ES-I3 (cell line): ENCODE data around the gene PDE6A.

Experiments used
- H3K36me3 ChIP-seq: 2 replicates; pipeline ENCODE4 v1.6.1; 2013; ENCODE audit warnings: mild to moderate bottlenecking, low read length, control low read depth, moderate library complexity; ENCODE audit not compliant: insufficient read depth
- H3K4me1 ChIP-seq: 2 replicates; pipeline ENCODE4 v1.6.1; 2013; ENCODE audit warnings: mild to moderate bottlenecking, control low read depth, low read length; ENCODE audit not compliant: insufficient read depth
- H3K9ac ChIP-seq: 2 replicates; pipeline ENCODE4 v1.6.1; 2013; ENCODE audit warnings: low read depth, mild to moderate bottlenecking, low read length, moderate library complexity
- H3K9me3 ChIP-seq: 2 replicates; pipeline ENCODE4 v1.6.1; 2013; ENCODE audit warnings: mild to moderate bottlenecking, low read length, moderate library complexity; ENCODE audit not compliant: control insufficient read depth, insufficient read depth

PDE6A gene

DNA sequence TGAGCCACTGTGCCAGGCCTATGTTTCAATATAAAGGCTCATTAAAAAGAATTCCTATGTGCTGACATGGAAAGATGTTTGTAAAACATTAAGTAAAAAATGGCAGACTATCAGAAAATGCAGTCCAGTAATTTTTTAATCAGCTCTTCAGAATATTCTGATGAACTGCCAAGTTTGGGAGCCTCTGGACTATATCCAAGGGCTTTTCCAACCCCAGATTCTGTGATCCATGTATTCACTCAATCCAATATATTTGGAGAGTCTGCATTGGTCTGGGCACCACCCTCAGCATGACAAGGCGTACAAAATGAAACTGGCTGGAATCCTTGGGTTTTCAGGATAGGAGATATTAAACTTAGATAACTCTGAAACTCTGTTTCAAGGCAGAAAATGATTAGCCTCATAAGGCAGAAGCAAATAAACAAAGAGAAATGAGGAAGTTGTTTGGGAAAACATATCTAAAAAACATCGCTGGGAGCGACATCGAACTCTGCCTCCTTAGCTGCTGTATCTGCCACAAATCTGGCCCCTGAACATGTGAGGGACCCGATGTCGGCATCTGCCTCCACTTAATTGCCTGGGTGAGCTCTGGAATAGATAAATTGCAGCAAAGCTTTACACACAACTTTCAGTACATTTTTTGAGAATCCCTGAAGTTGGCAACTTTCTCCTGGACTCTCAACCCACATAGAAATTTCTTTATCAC is 14.4 kb downstream of the PDE6A start:
- no peaks in the 10 kb centered on the region for H3K9me3 ChIP-seq
- no peak overlapping the region for H3K9ac ChIP-seq
- no peaks in the 10 kb centered on the region for H3K4me1 ChIP-seq
- H3K36me3 ChIP-seq = no peaks in the 10 kb centered on the region

DNA sequence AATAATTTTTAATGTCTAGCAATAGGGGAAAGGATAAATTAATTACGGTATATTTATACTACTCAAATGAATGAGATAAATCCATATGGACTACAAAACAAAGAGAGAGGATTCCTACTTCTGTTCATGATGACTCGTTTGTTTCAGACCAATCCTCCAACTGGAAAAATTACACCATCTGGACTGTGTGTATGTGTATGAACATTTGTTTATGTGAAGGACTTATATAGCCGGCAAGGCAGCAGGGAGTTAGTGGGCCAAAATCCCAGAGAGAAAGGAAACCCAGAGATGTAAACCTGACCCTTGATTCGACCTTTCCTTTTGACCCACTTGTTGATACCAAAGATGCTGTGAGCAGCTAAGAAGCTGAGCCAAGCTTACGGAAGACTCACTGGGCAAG is 20.1 kb downstream of the PDE6A start:
- Histone ChIP-seq H3K9ac (no peak overlapping the region), H3K4me1 (0 out of 2 replicates have a peak, but pooled peaks cover 3% of the 10 kb centered on the region), H3K9me3 (no peaks in the 10 kb centered on the region), H3K36me3 (no peaks in the 10 kb centered on the region)

DNA sequence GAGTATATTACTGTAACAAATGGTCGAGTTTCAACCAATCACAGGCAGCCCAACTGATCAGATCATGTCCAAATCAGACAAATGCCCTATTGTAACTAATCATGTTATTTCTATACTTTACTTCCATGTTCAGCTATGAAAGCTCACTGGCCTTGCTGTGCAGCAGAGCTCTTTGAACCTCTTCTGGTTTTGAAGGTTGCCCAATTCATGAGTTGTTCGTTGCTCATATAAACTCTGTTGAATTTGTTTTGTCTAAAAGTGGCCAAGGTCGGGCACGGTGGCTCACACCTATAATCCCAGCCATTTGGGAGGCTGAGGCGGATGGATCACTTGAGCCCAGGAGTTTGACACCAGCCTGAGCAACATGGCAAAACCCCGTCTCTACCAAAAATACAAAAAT is 21.6 kb downstream of the PDE6A start:
- no peaks in the 10 kb centered on the region for H3K36me3 ChIP-seq
- no peaks in the 10 kb centered on the region for H3K9me3 ChIP-seq
- no peak overlapping the region for H3K9ac ChIP-seq
- H3K4me1 ChIP-seq = 0 out of 2 replicates have a peak, but pooled peaks cover 5% of the 10 kb centered on the region

DNA sequence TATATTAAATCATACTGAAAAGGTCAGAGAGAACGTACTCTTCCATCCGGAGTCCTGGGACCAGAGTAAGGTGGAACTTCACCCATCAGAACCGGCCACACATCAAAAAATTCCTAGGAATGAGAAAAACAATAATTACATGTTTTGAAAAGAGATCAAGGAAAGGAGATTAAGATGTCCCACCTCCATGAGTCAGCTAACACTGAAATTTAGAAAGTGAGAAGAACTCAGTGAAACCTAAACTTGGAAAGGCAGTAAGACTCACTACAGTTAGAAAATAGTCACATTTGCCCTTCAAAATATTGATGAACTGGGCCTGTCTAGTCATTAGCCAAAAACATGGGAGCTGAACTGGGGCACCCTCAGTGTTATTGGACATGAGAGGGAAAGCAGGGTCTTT is 23.0 kb downstream of the PDE6A start:
- Histone ChIP-seq H3K9ac (no peak overlapping the region), H3K4me1 (0 out of 2 replicates have a peak, but pooled peaks cover 5% of the 10 kb centered on the region), H3K36me3 (no peaks in the 10 kb centered on the region), H3K9me3 (no peaks in the 10 kb centered on the region)

DNA sequence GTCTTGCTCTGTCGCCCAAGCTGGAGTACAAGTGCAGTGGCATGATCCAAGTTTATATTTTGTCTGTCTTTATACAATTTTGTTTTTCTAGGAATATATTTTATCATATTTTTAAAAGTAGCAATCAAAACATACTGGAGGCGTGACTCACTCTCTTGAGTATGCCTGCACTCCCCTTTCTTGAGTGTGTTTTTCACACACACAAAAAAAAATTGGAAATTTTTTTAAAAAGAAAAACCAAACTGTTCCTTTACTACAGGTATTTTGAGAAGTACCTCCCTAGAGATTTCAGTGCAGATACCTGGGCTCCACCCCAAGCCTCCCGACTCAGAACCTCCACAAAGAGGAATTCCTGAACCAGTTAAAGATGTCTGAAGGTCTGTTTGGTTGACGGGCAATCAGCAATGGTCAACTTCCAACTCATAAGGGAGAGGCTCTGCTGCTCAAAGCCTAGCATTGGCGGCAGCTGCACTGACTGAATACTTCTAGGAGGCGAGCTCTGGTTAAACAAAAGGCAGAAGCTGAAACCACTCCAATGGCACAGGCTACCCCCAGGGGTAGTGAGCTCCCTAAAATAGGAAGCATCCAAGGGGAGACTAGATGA is 27.4 kb downstream of the PDE6A start:
- no peaks in the 10 kb centered on the region for H3K9me3 ChIP-seq
- H3K36me3 ChIP-seq = no peaks in the 10 kb centered on the region
- no peak overlapping the region for H3K9ac ChIP-seq
- 0 out of 2 replicates have a peak, but pooled peaks cover 5% of the 10 kb centered on the region for H3K4me1 ChIP-seq

DNA sequence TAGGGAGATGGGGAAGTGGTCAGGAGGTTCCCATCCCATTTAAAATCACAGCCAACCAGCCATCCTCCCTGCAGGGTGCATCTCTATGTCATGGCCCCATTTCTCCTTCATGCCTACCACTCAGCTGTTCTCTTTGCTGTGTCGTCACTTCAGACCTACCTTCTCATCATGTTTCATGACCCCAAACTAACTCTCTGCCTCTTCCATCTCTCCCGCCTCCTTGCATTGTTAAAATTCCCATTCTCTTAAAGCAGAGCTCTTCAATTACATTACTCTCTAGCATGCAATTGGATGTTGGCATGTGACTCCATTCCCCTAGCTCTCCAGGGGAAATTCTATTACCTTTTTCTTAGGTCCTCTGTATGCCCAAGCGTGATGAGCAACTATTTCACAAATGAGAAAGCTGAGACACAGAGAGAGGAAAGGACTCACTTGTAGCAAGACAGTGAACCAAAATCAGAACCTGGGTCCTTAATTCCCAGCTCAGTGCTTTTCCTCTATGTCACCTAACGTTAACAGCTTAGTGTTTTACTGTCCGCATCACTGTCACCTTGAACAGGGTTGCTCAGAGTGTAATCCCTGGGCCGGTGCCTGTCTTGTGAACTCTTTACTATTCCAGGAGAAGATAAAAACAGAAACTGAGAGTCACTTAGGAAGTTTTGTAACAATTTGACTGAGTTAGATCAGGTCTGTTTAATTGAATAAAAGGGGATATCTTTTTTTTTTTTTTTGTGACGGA is 28.1 kb downstream of the PDE6A start:
- Histone ChIP-seq H3K4me1 (0 out of 2 replicates have a peak, but pooled peaks cover 5% of the 10 kb centered on the region), H3K9me3 (no peaks in the 10 kb centered on the region), H3K9ac (no peak overlapping the region), H3K36me3 (no peaks in the 10 kb centered on the region)

DNA sequence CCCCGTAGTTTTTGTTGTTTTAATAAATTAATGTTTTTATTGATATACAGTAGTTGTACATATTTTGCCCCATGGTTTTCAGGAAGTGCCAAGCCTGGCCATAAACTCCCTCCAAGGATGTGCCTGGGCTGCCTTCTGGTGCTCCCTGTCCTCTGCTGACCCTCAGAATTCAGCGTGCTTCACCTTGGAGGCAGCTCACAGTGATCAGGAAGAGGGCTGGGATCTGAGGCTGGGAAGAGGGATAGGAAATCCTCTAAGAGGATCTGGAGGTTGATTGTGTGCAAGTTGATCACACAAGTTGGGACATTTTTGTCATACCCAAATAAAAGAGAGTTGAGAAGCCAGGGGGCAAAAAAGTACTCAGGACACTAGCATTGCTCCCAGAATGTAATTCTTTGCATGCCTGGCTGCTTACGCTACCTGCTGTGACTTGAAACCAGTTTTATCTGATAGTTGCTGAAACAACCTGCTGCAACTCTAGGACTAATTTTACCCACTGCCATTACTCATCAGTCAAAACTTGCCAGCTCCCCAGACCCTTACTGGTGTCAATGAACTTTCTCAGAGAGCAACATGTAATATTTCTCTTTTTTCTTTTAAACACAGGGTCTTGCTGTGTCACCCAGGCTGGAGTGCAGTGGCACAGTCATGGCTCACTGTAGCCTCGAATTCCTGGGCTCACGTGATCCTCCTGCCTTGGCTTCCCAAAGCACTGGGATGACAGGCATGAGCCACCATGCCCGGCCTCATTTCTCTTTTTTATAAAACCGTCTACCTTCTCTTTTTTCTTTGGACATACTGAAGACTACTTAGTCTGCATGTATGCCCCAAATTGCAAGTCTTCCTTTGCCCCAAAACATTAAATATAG is 29.0 kb downstream of the PDE6A start:
- Histone ChIP-seq H3K4me1 (0 out of 2 replicates have a peak, but pooled peaks cover 5% of the 10 kb centered on the region), H3K9me3 (no peaks in the 10 kb centered on the region), H3K36me3 (no peaks in the 10 kb centered on the region), H3K9ac (no peak overlapping the region)

DNA sequence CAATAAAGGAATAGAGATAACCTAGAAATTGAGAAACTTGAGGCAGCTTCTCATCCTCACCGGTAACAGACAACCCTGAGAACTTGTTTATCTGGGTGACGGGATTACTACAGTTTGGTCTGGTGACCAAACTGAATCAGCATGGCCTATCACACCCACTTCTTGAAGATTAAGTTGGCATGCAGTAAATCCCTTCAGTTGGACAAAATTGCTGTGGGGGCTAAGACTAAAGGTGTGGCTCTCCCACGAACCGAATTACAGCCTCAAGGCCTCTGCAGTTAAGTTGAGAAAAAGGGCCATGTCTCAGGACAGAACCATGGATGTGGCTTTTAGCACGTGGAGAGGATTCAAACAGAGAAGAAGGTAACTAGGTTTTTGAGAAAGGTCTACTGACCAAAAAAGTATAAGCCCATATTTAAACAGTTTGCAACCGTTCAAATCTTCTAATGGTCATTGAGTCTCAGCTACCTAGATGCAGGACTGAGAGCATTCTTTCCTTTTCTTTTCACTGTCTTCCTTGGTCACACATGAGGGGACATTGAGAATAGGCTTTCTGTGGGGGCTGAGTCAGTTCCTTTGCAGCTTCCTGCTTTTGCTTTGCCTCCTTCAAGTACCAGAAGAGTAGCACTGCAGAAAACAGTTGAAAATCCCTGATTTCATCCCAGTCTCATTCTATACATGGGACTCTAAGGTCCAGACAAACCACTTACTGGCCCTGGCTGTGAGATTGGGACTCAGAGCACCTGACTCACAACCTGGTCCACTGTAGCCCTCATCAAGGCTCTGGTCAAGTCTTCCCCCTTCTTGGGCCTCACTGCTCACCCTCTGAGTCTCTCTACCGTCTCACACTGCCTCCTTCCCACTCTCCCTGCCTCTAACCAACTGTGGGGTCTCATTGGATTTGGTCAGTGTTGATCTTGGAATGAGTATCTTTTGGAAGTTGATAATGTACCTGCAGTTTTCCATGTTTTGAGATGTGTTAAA is 30.9 kb downstream of the PDE6A start:
- Histone ChIP-seq H3K9ac (no peak overlapping the region), H3K9me3 (no peaks in the 10 kb centered on the region), H3K36me3 (no peaks in the 10 kb centered on the region), H3K4me1 (no peaks in the 10 kb centered on the region)

DNA sequence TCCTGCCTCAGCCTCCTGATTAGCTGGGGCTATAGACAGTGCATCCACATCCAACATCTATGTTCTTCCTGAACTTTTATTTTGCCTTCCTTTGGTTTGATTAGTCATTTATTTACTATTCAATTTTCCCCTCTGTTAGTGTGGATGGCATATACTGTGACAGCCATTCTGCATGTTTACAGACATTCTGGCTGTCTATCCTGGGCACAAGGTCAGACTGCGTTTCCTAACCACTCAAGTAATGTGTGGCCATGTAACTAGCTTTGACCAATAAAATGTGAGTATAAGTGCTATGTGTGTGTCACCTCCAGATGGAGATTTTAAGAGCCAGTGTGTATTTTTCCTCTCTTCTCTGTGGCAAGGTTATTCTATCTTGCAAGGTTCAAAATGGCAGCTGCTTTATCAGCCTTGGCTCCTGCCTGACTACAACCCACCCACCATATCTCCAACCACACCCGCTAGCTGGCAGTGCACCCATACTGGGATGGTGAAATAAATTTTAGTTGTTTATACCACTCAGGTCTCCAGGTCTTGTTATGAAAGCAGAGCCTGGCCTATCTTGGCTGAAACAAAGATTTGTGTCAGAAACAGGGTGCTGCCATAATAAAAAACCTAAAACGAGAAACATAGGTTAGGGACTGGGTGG is 32.2 kb downstream of the PDE6A start:
- H3K9me3 ChIP-seq = no peaks in the 10 kb centered on the region
- no peak overlapping the region for H3K9ac ChIP-seq
- no peaks in the 10 kb centered on the region for H3K36me3 ChIP-seq

DNA sequence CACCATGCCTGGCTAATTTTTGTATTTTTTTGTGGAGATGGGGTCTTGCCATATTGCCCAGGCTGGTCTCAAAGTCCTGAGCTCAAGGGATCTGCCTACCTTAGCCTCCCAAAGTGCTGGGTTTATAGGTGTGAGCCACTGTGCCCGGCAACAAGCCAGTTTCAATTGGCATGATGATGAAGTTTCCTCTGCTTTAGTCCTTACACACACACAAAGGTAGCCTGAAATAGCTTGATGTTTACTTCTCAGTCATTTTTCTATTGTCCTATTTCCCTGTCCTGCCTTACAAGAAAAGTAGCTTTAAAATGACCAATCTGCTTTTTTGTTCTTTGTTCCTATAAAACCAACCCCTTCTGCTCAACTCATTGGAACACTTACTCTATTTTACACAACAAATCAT is 33.6 kb downstream of the PDE6A start:
- H3K4me1 ChIP-seq = no peaks in the 10 kb centered on the region
- no peak overlapping the region for H3K9ac ChIP-seq
- H3K36me3 ChIP-seq = no peaks in the 10 kb centered on the region
- H3K9me3 ChIP-seq = no peaks in the 10 kb centered on the region

More for the DNA sequence above, 32.2 kb downstream of the PDE6A start:
- H3K4me1 ChIP-seq = no peaks in the 10 kb centered on the region

DNA sequence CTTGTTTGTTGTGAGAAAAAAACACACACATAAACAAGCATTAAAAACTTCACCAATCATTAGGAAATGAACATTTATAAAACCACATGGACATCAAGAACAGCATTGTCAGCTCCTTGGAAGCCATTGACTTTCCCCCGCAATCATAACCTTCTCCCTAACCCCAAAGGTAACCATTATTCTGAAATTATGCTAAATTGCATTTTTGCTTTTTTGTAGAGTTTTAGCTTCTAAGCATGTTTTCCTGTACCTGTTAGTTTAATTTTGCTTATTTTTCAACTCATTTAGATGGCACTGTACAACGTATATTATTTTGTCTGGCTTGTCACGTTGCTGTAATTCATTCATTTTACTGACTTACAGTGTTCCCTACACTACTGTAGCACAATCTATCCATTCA is 36.8 kb downstream of the PDE6A start:
- no peak overlapping the region for H3K9ac ChIP-seq
- H3K36me3 ChIP-seq = no peaks in the 10 kb centered on the region
- H3K9me3 ChIP-seq = no peaks in the 10 kb centered on the region
- no peaks in the 10 kb centered on the region for H3K4me1 ChIP-seq

DNA sequence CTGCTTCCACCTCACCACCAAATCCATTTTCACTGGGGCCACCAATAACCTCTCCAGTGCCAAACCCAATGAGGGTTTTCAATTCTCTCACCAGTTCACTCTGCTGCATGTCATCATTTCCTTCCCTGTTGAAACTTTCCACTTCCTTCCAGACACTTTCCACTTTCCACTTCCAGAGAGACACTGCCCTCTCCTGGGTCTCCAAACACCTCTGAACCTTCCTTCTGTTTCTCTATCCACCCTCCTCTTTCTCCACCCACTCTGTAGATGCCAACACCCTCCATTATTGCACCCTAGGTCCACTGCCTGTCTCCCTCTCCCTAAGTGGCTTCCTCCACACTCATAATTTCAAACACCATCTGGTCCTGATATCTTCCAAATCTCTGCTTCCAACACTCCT is 39.6 kb downstream of the PDE6A start:
- Histone ChIP-seq H3K9ac (no peak overlapping the region), H3K4me1 (no peaks in the 10 kb centered on the region), H3K36me3 (no peaks in the 10 kb centered on the region), H3K9me3 (no peaks in the 10 kb centered on the region)
